Karpas-422 (cell line): ENCODE measurements around the gene ANKH. TPM values are rescaled to one million over a fixed set of nuclear protein-coding genes. Genes with fewer than 3 reads are reported as not detected.
A peak's percentile ranks its signal among the peaks of the same experiment; 100 is the strongest.

ENCODE experiments used
- DNase-seq: peaks from one replicate; pipeline ENCODE4 v3.0.0-alpha.2; 2015
- H2AFZ ChIP-seq: fragments of 200-600 bp; sonication (generic); 2 replicates; pipeline ENCODE4 v1.6.1; 2014; ENCODE audit warnings: antibody characterized with exemption, low read length, mixed read lengths
- H3K27ac ChIP-seq: fragments of 200-600 bp; sonication (generic); 2 replicates; pipeline ENCODE4 v1.5.1; 2014; ENCODE audit warnings: mild to moderate bottlenecking, low read length, moderate library complexity
- H3K27me3 ChIP-seq: fragments of 200-600 bp; sonication (generic); 2 replicates; pipeline ENCODE4 v1.6.1; 2014; ENCODE audit warnings: low read length, mixed read lengths
- H3K36me3 ChIP-seq: fragments of 200-600 bp; sonication (generic); 2 replicates; pipeline ENCODE4 v1.6.1; 2014; ENCODE audit warnings: low read length, mixed read lengths; ENCODE audit not compliant: insufficient read depth
- H3K4me1 ChIP-seq: fragments of 200-600 bp; sonication (generic); 2 replicates; pipeline ENCODE4 v1.6.1; 2014; ENCODE audit warnings: mild to moderate bottlenecking, low read length, mixed read lengths
- H3K4me2 ChIP-seq: fragments of 200-600 bp; sonication (generic); 2 replicates; pipeline ENCODE4 v1.6.1; 2014; ENCODE audit warnings: low read length, low read depth, mild to moderate bottlenecking; ENCODE audit not compliant: poor library complexity, severe bottlenecking
- H3K4me3 ChIP-seq: fragments of 200-600 bp; sonication (generic); 2 replicates; pipeline ENCODE4 v1.5.1; 2014; ENCODE audit warnings: mild to moderate bottlenecking, antibody characterized with exemption, low read length, mixed read lengths
- H3K79me2 ChIP-seq: fragments of 200-600 bp; sonication (generic); 2 replicates; pipeline ENCODE4 v1.6.1; 2014; ENCODE audit warnings: mild to moderate bottlenecking, low read length, mixed read lengths
- H3K9ac ChIP-seq: fragments of 200-600 bp; sonication (generic); 2 replicates; pipeline ENCODE4 v1.6.0; 2014; ENCODE audit warnings: low read length
- H3K9me2 ChIP-seq: fragments of 200-600 bp; sonication (generic), shearing (Covaris generic); replicated peaks from 2 replicates; pipeline ENCODE4 v1.6.0; 2014; ENCODE audit warnings: mild to moderate bottlenecking, low read length, moderate library complexity; ENCODE audit not compliant: insufficient read depth
- H3K9me3 ChIP-seq: fragments of 300-700, 200-600 bp; sonication (generic); 2 replicates; pipeline ENCODE4 v1.6.1; 2014; ENCODE audit warnings: low read length, mixed read lengths
- H4K20me1 ChIP-seq: fragments of 200-600 bp; sonication (generic); 2 replicates; pipeline ENCODE4 v1.6.1; 2014; ENCODE audit warnings: mild to moderate bottlenecking, antibody characterized with exemption, low read length, low read depth; ENCODE audit not compliant: insufficient read depth
- total RNA-seq: library from RNA; depleted of rRNA; stranded (reverse); fragments of >200 nt; shearing (Covaris generic); gene quantifications from 2 replicates; pipeline ENCODE4 v1.2.3, GENCODE V29; 2014; ENCODE audit warnings: low replicate concordance

Gene ANKH
- total RNA-seq, 1 experiment from 2014 or later = 0.75 TPM

- Histone ChIP-seq H3K9ac (no peak overlapping the region), H3K27ac (no peak overlapping the region), H3K4me2 (no peak overlapping the region), H3K4me3 (no peak overlapping the region), H3K9me2 (no peaks in the 10 kb centered on the region), H3K36me3 (no peaks in the 10 kb centered on the region), H3K9me3 (no peaks in the 10 kb centered on the region), H2AFZ (no peak overlapping the region), H3K4me1 (no peaks in the 10 kb centered on the region), H3K79me2 (no peaks in the 10 kb centered on the region), H3K27me3 (no peaks in the 10 kb centered on the region), H4K20me1 (no peaks in the 10 kb centered on the region; the same call in 1 of the 2 replicates)
- no peak for DNase-seq
Measured at GRCh38 chr5:14730466-14730865, 141.1 kb downstream of the ANKH start.

- no peak overlapping the region for H3K9ac ChIP-seq
- no peak for DNase-seq
- H4K20me1 ChIP-seq = no peaks in the 10 kb centered on the region; the same call in 1 of the 2 replicates
- H3K9me2 ChIP-seq = no peaks in the 10 kb centered on the region
- no peak overlapping the region for H3K4me2 ChIP-seq
- H3K27ac ChIP-seq = no peak overlapping the region
- H3K4me3 ChIP-seq = no peak overlapping the region
- no peak overlapping the region for H2AFZ ChIP-seq
- peaks cover 5% of the 10 kb centered on the region for H3K4me1 ChIP-seq
- no peaks in the 10 kb centered on the region for H3K79me2 ChIP-seq
- H3K9me3 ChIP-seq = no peaks in the 10 kb centered on the region
- no peaks in the 10 kb centered on the region for H3K27me3 ChIP-seq
- no peaks in the 10 kb centered on the region for H3K36me3 ChIP-seq
Measured at GRCh38 chr5:14729448-14730385, 141.9 kb downstream of the ANKH start.

DNA sequence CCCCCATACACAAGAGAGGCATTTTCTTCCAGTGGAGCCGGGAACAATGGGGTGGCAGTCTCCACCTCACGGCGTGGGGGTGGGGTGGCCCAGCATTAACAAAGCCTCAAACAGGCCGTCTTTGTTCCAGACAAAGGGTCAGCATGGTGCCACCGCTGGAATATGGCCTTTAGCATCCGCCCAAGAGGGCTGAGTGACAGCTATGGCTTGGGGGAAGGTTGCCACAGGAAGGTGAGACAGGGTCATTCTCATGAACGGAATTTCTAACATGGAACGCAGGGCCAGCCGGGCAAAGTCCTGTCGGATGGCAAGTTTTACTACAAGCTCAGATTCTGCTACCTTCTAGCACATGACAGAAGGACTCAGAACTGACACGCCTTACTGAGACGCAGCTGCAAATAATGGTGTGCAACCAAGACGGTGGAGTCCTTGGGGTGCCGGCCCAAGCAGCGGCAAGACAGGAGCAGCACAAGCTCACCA lies 143.1 kb downstream of the ANKH start:
- H3K9ac ChIP-seq = no peak overlapping the region
- peaks cover 11% of the 10 kb centered on the region for H3K4me1 ChIP-seq
- no peaks in the 10 kb centered on the region for H3K9me3 ChIP-seq
- H3K9me2 ChIP-seq = no peaks in the 10 kb centered on the region
- no peaks in the 10 kb centered on the region; the same call in 1 of the 2 replicates for H4K20me1 ChIP-seq
- no peak overlapping the region for H3K4me3 ChIP-seq
- no peak overlapping the region for H3K27ac ChIP-seq
- no peaks in the 10 kb centered on the region for H3K79me2 ChIP-seq
- no peak overlapping the region for H3K4me2 ChIP-seq
- no peak for DNase-seq
- H3K27me3 ChIP-seq = no peaks in the 10 kb centered on the region
- no peaks in the 10 kb centered on the region for H3K36me3 ChIP-seq
- H2AFZ ChIP-seq = no peak overlapping the region

DNA sequence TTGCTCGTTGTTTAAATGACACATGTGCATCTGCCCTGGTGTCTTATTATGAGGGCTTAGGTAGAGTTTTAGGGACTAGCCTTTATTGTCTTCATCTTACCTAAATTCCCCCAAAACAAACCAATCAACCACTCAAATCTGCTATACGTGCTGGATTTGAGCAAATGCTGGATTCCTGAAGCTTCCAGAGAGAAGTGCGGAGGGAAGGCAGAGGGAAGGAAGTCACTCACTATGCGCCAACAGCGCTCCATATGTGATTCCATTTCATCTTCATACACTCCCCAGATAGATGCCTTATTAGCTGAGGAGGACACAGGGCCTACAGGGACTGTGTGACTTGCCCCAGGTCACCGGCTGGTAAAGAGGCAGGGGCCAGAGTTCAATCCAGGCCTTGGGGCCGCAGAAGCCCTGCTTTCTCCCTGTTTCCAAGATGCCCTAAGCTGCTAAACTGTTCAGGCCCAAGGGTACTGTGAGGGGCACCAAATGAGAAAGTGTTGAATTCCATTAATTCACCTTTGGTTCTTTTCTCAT lies 143.6 kb downstream of the ANKH start:
- Histone ChIP-seq H4K20me1 (no peaks in the 10 kb centered on the region; the same call in 1 of the 2 replicates), H3K4me2 (no peak overlapping the region), H2AFZ (no peak overlapping the region), H3K4me3 (no peak overlapping the region), H3K4me1 (peaks cover 11% of the 10 kb centered on the region), H3K9ac (no peak overlapping the region), H3K9me2 (no peaks in the 10 kb centered on the region), H3K27me3 (no peaks in the 10 kb centered on the region), H3K9me3 (no peaks in the 10 kb centered on the region), H3K27ac (no peak overlapping the region), H3K36me3 (no peaks in the 10 kb centered on the region), H3K79me2 (no peaks in the 10 kb centered on the region)
- DNase-seq = no peak

GRCh38 chr5:14727428-14727865 lies 144.1 kb downstream of the ANKH start:
- H3K9me2 ChIP-seq = no peaks in the 10 kb centered on the region
- H3K9ac ChIP-seq = no peak overlapping the region
- H3K36me3 ChIP-seq = no peaks in the 10 kb centered on the region
- H3K27ac ChIP-seq = no peak overlapping the region
- peaks cover 11% of the 10 kb centered on the region for H3K4me1 ChIP-seq
- no peaks in the 10 kb centered on the region for H3K27me3 ChIP-seq
- peak; percentile 85 for DNase-seq
- H3K4me3 ChIP-seq = no peak overlapping the region
- H4K20me1 ChIP-seq = no peaks in the 10 kb centered on the region; the same call in 1 of the 2 replicates
- no peak overlapping the region for H3K4me2 ChIP-seq
- H2AFZ ChIP-seq = no peak overlapping the region
- H3K9me3 ChIP-seq = no peaks in the 10 kb centered on the region
- no peaks in the 10 kb centered on the region for H3K79me2 ChIP-seq

DNA sequence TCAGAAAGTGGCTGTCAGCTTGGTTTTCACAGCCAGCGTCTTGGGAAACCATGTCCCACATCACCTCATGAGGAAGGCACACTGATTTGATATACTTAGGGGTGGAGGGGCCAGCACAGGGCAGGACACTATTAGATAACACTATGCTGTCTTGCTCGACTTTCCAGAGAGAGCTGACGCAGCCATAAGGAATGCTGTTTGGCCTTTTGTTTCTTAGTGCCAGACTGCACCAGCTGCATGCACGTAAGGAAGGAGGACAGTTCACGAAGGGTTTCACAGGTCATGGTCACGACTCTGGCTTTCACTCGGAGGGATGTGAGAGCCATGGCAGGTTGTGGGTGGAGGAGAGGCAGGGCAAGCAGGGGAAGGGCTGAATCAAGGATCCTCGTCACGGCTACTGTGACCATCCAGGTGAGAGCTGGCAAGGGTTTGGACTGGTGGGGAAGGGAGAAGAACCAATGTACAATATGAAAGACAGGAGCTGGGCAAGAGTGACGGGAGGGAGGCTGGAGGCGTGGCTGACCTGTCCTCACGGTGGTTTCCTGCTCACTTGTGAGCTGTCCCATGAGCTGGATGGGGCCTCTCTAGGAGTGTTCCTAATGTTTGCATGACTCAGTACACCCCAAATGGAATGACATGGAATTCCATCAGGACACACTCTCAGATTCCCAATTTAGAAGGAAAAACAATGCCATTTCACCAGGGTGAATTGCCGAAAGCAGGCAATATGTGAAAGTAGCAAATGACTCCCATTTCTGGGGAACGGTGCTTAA lies 145.3 kb downstream of the ANKH start:
- Histone ChIP-seq H3K9ac (no peak overlapping the region), H3K4me1 (peaks cover 11% of the 10 kb centered on the region), H3K27me3 (no peaks in the 10 kb centered on the region), H3K79me2 (no peaks in the 10 kb centered on the region), H3K27ac (no peak overlapping the region), H4K20me1 (no peaks in the 10 kb centered on the region; the same call in 1 of the 2 replicates), H3K9me3 (no peaks in the 10 kb centered on the region), H3K9me2 (no peaks in the 10 kb centered on the region), H3K4me3 (no peak overlapping the region), H2AFZ (no peak overlapping the region), H3K36me3 (no peaks in the 10 kb centered on the region), H3K4me2 (no peak overlapping the region)
- DNase-seq = no peak

GRCh38 chr5:14724633-14725032 lies 146.9 kb downstream of the ANKH start:
- Histone ChIP-seq H3K36me3 (no peaks in the 10 kb centered on the region), H3K9ac (no peak overlapping the region), H3K9me3 (no peaks in the 10 kb centered on the region), H3K4me1 (peaks cover 11% of the 10 kb centered on the region), H2AFZ (no peak overlapping the region), H3K27me3 (no peaks in the 10 kb centered on the region), H3K4me2 (peak overlapping the region; percentile 30), H4K20me1 (no peaks in the 10 kb centered on the region; the same call in 1 of the 2 replicates), H3K4me3 (no peak overlapping the region), H3K9me2 (no peaks in the 10 kb centered on the region), H3K27ac (no peak overlapping the region), H3K79me2 (no peaks in the 10 kb centered on the region)
- peak; percentile 61 for DNase-seq
